PFSK-1 (cell line): ENCODE measurements around the gene KLF9.

Experiments used
- FOXP2 ChIP-seq: optimal IDR thresholded peaks from 2 replicates; pipeline ENCODE3; 2011; ENCODE audit warnings: borderline replicate concordance, control low read depth, inconsistent platforms; ENCODE audit not compliant: insufficient read depth; ENCODE audit errors: extremely low read length, extremely low read depth
- POLR2AphosphoS5 ChIP-seq: IDR thresholded peaks from 2 replicates; pipeline ENCODE4 v1.6.1; 2012; ENCODE audit warnings: low read depth, mild to moderate bottlenecking, control low read depth, low read length, moderate library complexity
- REST ChIP-seq, 2 experiments: IDR thresholded peaks; 2 replicates each; pipeline versions ENCODE4 v1.6.1 to v1.8.0; 2011 to 2012; ENCODE audit warnings: low read depth in 2 of 2, low read length in 2 of 2, control low read depth in 1 of 2, inconsistent platforms in 1 of 2, mild to moderate bottlenecking in 1 of 2, moderate library complexity in 1 of 2; ENCODE audit not compliant: insufficient read depth in 1 of 2
- SIN3A ChIP-seq: IDR thresholded peaks from 2 replicates; pipeline ENCODE4 v1.6.1; 2012; ENCODE audit warnings: mild to moderate bottlenecking, low read length, moderate library complexity, borderline replicate concordance; ENCODE audit not compliant: insufficient read depth
- TAF1 ChIP-seq: IDR thresholded peaks from 2 replicates; pipeline ENCODE4 v1.6.1; 2012; ENCODE audit warnings: low read length, control low read depth, borderline replicate concordance; ENCODE audit not compliant: insufficient read depth

- no peak for TF ChIP-seq FOXP2
- no peak for TF ChIP-seq POLR2AphosphoS5
- no peak for TF ChIP-seq REST (IDR thresholded peaks at IDR 0.05; ENCODE audit: insufficient read depth in 1 of 2, low read depth in 2 of 2, low read length in 2 of 2)
- TF ChIP-seq TAF1: no peak
- no peak for TF ChIP-seq SIN3A
Observed at GRCh38 chr9:70374962-70375618, 39.4 kb downstream of the KLF9 start.
